Activated CD8-positive, alpha-beta memory T cell treated with anti-CD3 and anti-CD28 coated beads, Interleukin-2, amount 50 U/mL, for 24 hours (primary cell): Measurements from ENCODE around the gene SHC2.
"Not testable (repeated sequence)": the region's sequence is repeated elsewhere in the genome, so short reads cannot be mapped to it uniquely, and the experiment has no call there.

Source experiments
- DNase-seq: peaks from one replicate; pipeline ENCODE4 v3.0.0-alpha.2; 2020; ENCODE audit errors: extremely low read depth

SHC2 gene

DNA sequence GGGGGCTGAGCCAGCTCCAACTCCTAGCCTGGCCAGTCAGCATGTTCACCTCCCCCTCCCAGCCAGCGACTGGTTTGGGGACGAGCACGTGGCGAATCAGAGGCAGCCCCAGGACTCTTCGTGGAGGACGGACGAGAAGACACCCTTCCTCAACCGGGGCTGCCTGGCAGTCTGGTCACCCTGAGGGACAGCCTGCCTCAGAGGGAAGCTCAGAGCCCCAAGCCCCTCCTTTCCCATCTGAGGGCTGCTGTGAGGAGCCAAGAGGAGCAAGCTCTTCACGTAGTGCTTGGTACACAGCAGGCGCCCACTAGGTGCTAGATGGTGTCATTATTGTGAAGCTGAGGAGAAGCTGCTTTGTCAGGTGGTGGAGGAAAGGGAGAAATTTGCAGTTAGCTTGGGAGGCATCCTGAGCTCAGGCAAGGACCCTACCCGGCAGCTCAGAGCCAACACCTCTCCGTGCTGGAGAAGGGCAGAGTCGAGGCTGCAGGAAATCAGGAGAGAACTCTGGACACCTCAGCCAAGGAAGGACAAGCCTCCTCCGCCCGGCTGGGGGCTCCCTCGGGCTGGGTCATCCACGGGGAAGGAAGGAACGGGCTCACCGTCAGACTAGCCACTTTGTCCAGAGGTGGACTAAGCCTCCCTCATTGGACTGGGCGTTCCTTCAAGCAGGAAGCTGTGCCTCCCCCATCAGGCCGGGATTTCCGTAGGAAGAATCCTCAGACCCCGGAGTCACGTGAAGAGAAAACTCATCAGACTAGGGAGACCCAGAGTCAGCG lies 37.0 kb downstream of the SHC2 start:
- DNase-seq: no peak

GRCh38 chr19:422917-423226 lies 38.0 kb downstream of the SHC2 start:
- not testable (repeated sequence) for DNase-seq

- DNase-seq: no peak
These were observed 38.5 kb downstream of the SHC2 start for GRCh38 chr19:422213-422916.

DNA sequence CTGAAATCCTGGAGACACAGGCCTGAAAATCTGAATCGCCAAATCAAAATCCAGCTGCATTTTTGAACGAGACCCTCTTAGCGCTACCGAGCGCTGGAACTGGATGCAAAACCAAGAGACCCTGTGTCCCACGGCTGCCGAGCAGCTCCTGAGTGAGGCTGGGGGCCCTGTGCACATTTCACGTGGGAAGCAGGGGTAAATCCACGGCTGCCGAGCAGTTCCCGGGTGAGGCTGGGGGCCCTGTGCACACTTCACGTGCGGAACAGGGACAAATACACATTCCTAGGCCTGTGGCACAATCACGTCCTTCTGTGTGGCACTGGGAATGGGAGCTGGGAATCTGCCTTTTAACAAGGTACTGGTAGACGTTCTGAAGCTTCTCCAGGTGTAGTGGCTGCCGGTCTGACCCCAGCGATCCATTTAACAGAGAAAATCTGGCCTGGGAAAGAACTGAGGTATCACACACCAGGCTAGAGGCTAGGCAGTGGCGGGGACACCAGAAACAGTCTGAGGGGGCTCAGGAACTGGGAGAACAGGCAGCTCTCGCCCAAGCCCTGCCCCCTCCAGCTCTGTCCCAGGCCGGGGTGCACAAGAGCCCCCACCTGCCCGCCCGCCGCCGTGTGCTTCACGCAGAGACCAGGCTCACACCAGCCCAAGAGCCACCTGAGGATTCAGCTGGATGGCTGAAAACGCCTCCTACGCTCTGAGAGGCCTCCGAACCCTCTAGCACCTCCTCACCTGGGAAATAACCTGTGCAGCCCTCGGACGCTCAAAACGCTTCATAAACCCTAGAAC lies 40.9 kb downstream of the SHC2 start:
- no peak for DNase-seq

DNA sequence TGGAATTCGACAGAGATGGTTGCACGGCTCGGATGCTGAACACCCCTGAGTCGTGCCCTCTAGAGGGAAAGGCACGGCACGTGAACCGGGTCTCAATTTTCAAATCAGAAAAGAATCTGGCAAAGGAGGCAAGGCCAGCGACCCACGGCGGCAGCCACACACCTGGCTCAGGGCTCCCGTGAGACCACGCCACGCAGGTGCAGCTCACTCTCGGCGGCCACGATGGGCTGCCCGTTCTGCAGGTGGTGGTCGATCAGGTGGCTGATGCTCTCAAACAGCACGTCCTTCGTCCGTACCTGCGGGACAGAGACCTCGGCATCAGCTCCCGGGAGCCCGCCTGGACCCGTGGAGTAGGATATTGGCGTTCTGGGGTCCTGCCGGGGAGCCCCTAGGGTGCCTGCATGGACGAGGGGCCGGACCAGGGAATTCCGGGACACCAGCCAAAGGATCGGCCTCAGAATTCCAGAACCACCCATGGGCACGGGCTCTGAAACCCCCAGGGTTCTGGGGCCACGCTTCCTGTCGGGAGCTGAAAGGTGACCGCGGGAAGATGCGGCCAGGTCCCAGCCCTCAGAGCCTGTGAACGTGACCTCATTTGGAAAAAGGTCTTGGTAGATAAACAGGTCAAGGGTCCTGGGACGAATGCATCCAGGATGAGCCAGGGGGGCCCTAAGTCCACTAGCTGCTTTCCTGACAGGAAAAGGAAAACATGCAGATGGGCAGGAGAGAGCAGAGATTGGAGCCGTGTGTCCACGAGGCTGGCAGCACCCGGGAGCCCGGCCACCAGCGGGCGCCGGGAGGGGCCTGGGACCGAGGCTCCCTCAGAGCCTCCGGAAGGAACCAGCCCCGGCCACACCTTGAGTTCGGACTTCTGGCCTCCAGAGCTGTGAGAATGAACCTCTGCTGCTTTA lies 41.8 kb downstream of the SHC2 start:
- DNase-seq: no peak

DNA sequence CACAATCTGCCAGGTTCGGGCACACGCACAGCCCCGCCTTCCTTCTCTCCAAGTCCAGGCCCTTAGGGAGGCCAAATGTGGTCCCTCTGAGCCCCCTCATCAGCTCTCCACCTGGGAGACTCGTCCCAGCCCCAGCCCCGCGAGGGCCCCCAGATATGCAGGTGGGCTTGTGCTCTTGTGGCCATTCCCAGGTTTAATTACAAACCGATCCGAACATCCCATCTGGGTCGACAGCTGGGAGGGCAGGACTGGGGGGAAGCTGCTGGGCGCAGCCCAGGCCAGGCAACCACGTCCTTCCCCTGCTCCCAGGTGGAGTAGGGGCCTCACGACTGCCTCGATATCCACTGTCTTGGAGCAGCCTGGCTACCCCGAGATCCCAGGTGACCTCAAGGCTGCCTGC lies 44.4 kb downstream of the SHC2 start:
- DNase-seq: no peak

GRCh38 chr19:415292-415691 lies 45.5 kb downstream of the SHC2 start:
- no peak for DNase-seq

DNA sequence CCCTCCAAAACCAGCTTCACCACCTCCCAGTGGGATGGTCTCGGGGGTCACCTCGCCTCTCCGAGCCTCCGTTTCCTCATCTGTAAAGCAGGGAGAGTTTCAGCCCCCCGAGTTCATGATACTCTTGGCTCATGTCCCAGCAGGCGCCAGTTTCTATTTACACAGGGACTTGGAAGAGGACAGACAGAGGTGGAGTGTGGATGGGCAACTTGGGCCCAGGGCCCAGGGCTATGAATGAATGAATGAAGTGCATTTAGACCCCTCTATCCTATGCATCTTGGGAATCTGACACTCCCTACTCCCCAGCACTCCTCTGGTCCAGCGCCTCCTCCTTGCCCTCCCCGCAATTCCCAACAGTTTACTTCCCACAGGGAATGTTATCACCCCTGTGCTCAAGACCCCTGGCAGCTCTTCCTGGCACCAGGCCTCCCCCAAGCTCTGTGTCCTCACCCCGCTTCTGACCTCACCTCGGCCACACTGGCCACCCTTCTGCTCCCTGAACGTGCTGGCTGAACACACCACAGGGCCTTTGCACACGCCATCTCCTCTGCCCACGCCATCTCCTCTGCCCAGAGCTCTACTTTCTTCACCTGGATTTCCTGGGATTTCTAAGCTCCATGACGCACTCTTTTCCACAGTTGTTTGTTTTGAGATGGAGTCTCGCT lies 46.9 kb downstream of the SHC2 start:
- no peak for DNase-seq

DNA sequence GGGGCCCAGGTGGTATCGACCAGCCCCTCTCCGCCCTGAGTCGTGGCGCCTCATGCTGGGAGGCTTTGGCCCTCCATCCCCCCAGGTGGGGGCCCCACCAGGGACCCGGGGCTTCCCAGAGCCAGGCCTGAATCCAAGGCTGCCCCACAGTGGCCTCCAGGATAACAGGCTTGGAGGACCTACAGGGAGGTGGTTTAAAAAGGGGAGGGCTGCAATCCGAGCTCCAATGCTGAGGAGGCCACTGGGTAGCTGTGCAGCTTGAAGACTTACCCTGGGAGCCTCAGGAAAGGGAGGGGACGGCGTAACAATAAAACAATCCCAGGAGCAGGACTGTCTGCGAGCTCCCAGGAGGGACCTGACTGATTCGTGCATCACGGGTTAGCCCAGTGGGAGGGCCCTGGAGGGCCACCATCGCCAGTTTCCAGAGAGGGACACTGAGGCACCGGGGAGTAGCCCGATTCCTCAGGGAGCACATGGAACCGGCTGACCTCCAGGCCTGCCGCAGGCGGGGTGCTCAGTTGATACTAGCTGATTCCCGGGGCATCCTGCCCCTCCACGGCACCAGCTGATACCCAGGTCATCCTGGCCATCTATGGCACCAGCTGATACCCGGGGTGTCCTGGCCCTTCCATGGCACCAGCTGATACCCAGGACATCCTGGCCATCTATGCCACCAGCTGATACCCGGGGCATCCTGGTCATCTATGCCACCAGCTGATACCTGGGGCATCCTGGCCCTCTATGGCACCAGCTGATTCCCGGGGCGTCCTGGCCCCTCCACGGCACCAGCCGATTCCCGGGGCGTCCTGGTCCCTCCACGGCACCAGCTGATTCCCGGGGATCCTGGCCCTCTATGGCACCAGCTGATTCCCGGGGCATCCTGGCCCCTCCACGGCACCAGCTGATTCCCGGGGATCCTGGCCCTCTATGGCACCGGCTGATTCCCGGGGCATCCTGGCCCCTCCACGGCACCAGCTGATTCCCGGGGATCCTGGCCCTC lies 48.2 kb downstream of the SHC2 start:
- no peak for DNase-seq

DNA sequence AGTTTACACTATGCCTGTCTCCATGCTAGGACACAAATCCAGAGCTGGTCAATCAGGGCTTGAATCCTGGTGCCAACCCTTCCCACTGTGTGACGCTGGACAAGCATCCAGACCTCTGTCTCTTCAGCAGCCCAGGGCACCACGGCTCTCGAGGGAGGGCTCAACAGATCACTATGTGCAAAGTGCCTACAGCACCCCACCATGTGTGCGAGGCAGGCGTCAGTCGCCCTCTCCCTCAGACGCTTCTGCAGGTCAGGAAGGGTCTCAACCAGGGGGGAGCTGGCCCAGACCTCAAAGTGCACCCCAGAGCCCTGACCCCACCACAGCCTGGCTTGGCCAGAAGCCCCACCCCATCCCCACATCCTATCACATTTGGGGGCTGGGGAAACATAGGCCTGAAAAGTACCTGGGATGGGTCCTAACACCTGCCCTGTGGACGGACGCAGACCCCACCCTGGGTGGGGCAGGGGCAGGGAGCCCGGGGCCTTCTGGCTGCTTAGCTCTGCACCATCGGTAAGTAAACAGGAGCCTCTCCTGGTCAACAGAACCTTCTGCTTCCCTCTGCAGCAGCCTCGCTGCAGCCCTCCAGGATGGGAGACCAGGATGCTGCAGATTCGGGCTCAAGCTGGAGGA lies 49.0 kb downstream of the SHC2 start:
- no peak for DNase-seq

DNA sequence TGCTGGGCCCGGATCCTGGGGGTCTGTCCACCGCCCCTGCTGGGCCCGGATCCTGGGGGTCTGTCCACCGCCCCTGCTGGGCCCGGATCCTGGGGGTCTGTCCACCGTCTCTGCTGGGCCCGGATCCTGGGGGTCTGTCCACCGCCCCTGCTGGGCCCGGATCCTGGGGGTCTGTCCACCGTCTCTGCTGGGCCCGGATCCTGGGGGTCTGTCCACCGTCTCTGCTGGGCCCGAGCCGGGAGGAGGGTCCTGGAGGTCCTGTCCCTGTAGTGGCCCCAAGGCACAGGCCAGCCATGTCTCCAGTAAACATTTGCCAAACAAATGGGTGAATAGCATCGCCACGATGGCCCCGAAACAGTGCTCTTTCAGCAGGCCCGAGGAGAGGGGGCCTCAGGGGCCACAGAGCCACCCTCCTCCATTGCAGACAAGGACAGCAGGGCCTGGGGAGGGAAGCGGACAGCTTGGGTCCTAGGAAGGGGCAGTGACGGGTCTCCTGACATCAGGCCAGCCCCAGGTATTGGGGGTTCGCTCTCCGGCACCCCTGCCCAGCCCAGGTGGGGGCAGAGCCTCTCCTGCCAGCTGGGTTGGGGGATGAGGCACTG lies 49.6 kb downstream of the SHC2 start:
- DNase-seq: not testable (repeated sequence)

DNA sequence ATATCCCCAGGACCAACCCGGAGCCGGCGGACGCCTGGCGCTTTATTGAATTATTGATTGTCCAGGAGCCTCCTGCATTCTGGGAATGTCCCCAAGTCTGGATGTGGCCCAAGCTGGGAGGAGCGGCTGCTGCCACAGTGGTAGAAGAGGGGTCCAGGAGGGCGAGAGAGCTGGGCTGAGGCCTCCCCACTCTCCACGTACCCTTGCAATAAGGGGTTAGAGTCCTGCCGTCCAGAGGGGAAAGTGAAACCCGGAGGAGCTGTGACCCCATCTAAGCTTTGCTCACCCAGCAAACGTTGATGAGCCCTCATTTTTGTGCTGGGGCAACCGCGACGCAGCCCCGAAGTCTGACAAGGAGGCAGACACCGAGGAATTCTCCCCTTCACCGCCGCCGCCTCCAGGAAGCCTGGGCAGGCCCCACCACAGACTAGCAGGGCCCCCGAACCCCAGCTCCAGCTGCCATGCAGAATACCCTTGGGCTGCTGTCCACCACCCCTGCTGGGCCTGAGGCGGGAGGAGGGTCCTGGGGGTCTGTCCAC lies 50.5 kb downstream of the SHC2 start:
- DNase-seq: no peak

DNA sequence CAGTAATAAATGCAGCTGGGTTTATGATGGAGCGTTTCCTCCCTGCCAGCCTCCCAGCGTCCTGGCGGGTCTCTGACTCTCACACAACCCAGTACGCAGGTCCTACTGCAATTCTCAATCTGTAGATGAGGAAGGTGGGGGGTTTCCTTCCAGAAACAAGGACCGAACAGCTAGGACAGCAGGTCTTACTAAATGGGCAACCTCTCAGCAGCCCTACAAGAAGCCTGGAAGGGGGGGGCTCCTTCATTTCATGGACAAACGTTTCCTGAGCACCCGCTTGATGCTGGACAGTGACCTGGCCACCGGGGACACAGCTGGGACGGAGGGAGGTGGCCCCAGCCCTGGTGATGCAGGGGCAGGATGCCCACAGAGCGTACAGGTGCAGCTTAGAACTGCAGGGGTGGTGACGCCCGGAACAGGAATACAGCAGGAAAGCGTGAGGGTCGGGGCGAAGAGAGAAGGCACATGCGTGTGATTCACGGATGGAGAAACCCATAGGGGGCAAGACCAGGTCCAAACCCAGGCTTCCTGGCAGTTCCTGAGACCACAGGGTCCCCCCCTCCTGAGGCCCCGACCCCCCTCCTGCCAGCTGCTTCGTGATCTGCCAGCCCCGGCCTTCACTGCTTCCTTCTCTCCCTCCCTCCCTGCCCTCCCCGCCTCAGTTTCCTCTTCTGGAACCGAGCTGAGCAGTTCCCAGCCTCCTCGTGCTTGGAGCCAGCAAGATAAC lies 51.2 kb downstream of the SHC2 start:
- no peak for DNase-seq

- DNase-seq: no peak
These were observed 51.8 kb downstream of the SHC2 start, which contains the start of gene C2CD4C for GRCh38 chr19:408902-409515. Gene C2CD4C, minus strand, starts transcription at chr19:409147. Its CDS starts 786 bp downstream, at chr19:408361.

GRCh38 chr19:408441-408901 lies 52.4 kb downstream of the SHC2 start:
- DNase-seq: no peak

DNA sequence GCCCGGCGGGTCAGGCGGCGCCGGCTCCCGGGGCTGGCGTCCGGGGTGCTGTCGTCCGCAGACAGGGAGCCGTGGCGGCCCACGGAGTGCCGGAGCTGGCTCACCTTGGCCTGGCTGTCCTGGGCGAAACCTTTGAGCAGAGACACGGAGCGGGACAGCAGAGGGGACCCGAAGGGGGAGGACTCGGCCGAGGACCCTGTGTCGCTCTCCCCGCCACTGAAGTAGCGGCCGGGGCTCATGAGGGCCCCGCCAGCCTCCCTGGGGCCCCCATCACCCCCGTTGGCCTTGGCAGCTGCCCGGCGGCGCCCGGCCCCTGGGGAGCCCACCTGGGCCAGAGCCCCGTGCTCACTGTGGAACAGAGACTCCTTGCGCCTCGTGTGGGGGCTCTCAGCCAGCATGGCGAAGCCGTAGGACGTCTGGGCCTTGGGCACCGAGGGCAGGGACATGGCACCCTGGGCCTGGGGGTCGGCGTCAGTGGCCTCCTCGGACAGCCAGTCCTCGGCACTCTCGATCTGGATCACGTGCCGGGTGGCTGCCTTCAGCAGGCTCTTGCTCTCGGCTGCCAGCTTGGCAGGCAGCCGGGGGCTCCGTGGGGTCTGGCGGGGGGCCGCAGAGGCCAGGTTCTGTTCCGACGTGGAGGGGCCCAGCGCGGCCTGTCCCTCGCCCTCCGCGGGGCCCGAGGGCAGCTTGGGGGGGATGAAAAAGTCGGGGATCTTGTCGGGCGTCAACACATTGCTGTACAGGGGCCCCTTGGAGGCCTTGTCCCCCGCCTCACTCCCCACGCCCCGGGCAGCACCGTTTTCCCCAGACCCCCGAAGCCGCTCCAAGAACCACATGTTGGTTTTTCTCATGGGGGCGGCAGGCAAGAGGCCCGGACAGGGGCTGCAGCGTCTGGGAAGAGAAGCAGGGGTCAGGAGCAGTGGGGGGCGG lies 53.1 kb downstream of the SHC2 start:
- DNase-seq: no peak
